RPMI8226 (cell line): ENCODE results near the gene GRK7.

Experiments
- DNase-seq: peaks from one replicate; pipeline ENCODE4 v3.0.0-alpha.2; 2015

Gene GRK7, protein sequence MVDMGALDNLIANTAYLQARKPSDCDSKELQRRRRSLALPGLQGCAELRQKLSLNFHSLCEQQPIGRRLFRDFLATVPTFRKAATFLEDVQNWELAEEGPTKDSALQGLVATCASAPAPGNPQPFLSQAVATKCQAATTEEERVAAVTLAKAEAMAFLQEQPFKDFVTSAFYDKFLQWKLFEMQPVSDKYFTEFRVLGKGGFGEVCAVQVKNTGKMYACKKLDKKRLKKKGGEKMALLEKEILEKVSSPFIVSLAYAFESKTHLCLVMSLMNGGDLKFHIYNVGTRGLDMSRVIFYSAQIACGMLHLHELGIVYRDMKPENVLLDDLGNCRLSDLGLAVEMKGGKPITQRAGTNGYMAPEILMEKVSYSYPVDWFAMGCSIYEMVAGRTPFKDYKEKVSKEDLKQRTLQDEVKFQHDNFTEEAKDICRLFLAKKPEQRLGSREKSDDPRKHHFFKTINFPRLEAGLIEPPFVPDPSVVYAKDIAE (N-terminal part only)

GRCh38 chr3:141763088-141763750 is at the start of gene GRK7:
TSS of gene GRK7 (plus strand) at chr3:141763408. CDS start at chr3:141778285, 14,877 bp downstream.
- no peak for DNase-seq

DNA sequence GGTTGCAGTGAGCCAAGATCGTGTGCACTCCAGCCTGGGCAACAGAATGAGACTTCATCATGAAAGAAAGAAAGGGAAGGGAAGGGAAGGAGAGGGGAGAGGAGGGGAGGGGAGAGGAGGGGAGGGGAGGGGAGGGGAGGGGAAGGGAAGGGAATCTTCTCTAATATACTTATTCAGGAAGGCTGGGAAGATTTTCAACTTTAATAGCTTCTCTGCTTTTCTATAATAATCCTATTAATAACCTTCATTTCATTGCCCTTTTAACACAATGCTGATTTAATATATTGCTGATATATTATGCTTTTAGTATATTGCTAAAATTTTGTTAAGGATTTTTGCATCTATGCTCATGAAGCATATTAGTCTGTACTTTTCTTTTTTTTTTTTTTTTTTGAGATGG is 48.5 kb upstream of the GRK7 start:
- no peak for DNase-seq

DNA sequence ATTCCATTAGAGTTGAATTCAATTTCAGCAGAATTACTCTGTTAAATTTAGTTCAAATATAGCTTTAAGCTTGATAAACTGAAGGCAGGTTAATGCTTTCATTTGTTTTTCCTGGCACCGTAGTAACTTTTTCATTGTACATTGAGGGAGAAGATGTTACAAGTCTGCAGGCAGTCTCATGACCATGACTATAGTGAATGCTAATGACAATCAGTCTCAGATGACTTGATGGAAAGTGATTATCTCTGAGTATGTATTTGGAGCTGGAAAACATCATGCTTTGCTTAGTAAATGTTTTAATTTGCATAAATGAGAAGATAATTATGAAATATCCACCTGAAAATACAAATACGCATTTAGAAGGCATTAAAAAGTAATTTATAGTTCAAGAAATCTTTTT is 41.1 kb upstream of the GRK7 start:
- DNase-seq, result no peak

DNA sequence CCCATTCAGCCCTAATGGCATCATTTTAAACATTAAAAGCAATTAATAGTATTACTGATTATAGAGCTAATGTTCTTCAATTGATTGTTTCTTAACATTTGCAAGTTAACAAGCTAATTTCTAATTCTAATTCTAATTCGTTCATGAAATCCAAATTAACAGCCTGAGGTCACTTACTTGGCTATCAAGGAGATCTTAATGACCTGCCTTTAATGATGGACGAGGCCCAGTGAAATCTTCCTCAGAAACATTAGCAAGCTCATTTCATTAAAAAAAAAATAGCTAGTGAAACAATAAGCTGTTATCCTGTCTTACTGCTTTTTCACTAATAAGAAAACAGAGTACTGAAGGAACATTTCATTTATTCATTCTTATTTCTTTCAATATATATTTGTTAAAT is 40.6 kb upstream of the GRK7 start:
- no peak for DNase-seq

DNA sequence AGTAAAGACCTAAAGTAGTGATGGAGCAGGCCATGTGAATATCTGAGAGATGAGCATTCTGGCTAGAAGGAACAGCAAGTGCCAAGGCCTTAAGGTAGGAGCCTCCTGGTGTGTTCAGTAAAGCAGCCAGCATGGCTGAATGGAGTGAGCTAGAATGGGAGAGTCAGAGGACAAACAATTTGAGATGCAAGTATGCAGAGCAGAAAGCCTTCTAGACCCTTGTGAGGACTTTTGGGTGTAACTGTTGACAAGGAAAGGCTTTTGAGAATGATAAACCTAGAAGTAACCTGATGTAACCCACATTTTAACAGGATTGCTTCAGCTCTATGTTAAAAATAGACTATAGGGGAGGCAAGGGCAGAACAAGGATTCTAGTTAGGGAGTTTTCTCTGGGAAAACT is 40.0 kb upstream of the GRK7 start:
- DNase-seq, result no peak

GRCh38 chr3:141724186-141724585 is 39.0 kb upstream of the GRK7 start:
- no peak for DNase-seq

DNA sequence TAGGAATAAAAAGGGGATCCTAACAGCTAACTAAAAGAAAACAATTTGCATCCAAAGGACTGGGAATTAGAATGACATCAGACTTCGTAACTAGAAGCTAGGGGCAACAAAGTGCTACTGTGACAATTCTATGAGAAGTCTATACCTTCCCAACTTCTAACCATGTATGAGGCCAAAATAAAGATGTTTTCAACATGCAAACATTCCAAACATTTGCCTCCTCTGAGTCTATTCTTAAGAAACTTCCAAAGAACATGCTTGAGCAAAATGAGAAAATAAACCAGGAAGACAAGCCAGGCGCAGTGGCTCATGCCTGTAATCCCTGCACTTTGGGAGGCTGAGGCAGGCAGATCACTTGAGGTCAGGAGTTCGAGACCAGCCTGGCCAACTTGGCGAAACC is 38.2 kb upstream of the GRK7 start:
- DNase-seq, result no peak

DNA sequence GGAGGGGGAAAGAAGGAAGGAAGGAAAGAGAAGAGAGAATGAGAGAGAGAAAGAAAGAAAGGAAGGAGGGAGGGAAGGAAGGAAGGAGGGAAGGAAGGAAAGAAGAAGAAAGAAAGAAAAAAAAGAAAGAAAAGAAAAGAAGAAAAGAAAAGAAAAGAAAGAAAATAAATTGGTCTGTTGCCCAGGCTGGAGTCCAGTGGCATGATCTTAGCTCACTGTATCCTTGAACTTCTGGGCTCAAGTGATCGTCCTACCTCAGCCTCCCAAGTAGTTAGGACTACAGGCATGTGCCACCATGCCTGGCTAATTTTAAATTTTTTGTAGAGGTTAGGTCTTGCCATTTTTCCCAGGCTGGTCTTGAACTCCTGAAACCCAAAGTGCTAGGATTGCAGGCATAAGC is 36.7 kb upstream of the GRK7 start:
- no peak for DNase-seq

GRCh38 chr3:141728355-141728892 is 34.8 kb upstream of the GRK7 start:
- DNase-seq, result no peak

DNA sequence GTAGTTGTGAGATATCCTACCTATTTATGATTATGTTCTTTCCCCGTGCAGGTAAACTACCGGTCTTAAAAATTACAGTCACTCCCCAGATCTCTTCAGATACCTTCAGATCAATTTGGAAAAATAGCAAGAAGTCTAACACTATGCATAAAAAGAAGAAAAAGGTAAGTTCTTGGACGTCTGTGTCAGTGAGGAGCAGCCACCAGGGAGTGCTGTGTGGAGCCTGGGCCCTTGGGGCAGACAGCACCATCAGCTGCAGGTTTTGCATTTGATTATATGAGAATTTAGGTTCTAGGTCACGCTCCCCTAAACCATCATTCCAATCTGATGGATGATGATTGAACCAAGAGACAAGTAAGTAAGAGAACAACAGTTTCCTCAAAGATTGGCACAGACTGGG is 34.0 kb upstream of the GRK7 start:
- no peak for DNase-seq

GRCh38 chr3:141735176-141735575 is 28.0 kb upstream of the GRK7 start:
- no peak for DNase-seq

DNA sequence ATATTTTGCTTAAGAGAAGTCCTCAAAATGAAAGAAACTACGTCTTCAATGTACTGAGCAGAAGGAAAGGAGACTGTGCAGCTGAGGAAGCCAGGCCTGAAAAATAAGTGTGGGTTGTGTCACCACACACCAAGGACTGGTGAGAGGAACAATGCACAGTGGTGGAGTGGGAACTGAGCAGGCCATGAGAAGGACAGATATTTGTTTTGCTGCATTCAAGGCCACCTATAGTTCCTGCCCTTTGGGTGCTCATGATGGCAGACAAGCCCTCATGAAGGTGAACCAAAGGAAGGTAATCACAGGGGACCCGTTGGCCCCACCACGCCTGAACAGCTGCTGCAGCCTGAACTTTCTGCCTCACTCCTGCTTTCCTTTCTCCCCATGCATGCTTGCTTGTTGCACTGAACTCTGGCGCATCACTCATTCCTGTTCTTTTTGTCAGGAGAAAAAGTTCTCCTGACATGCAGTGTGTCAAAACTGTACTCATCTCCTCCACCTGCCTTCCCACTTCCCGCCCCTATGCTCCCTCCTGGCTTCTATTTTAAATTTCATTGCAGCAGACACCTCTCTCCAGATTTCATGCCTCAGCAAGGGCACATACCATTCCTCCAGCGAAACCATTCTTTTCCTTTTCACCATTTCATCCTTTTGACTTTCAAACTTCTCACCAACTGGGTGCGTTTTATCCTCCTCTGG is 27.3 kb upstream of the GRK7 start:
- no peak for DNase-seq

- DNase-seq, result peak; percentile 14
These were observed 26.1 kb upstream of the GRK7 start for GRCh38 chr3:141737093-141737492.

DNA sequence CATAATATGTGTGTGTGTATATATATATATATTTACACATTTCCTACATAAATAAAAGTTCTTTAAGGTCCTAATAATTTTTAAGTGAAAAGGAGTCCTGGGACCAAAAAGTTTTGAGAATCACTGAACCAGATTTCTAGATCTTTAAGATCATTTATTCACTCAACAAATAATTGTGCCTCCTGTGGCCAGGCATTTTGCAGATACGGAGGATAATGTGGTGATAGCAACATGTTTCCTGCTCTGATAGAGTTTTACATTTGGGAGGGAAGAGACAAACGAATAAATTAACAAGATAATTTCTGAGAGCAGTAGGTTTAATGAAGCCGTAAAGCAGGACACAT is 25.6 kb upstream of the GRK7 start:
- no peak for DNase-seq

DNA sequence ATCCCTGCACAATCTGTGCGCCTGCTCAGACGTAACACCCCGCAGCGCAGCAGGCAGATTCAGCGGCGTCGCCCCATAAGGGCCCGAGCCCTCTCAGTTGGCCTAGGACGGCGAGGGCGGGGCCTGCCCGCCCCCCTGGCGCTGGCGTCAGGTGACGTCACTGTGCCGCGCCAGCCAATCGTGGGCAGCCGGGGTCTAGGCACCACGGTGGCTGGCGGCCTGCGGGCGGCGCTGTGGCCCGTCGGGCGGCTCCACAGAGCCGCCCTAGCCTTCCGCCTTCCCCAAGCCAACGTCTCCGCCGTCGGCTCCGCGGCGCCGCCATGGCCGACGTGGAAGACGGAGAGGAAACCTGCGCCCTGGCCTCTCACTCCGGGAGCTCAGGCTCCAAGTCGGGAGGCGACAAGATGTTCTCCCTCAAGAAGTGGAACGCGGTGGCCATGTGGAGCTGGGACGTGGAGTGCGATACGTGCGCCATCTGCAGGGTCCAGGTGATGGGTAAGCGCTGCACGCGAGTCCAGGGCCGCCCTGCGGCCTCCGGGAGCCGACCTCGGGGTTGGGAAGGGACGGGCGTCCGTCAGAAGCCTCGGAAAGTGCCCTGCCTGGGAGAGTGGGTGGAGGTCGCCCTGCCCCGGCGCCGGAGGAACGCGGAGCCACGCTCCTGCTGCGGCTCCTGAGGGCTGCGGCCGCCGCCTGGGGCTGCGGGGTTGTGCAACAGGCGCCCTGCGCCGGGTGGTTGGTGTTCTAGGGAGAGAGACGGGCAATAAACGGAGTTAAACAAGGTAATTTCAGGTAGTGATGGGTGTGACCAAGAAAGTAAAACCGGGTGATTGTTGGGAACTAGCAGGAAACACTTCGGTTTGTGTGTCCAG is 25.0 kb upstream of the GRK7 start, which contains the start of gene RNF7:
Gene RNF7, plus strand, starts transcription at position 277 of the 869 bp plus-strand sequence. Its CDS starts 44 bp downstream, at position 321.
- peak; percentile 98 for DNase-seq

- peak; percentile 29 for DNase-seq
These were observed 24.3 kb upstream of the GRK7 start for GRCh38 chr3:141738891-141739363.

GRCh38 chr3:141739731-141740130 is 23.5 kb upstream of the GRK7 start:
- DNase-seq, result no peak

GRCh38 chr3:141740349-141740748 is 22.9 kb upstream of the GRK7 start:
- no peak for DNase-seq

- DNase-seq, result no peak
These were observed 19.9 kb upstream of the GRK7 start for GRCh38 chr3:141743305-141743704.

DNA sequence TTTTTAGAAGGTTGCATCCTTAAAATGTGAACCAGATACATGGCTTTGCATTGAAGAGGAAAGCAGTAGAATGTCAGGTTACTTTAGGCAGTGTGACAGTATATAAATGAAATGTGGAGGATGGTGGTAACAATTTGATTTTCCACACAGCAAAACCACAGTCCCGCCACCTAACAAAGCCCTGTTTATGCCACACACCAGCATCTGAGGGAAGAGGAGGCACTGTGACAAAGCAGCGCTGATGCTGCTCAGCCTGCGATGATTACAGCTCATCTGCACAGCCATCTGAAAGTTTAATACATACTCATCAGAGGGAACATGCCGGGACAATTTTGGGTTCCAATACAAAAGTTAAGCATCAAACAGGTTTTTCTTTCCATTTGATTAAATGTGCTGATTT is 16.2 kb upstream of the GRK7 start:
- DNase-seq, result no peak

DNA sequence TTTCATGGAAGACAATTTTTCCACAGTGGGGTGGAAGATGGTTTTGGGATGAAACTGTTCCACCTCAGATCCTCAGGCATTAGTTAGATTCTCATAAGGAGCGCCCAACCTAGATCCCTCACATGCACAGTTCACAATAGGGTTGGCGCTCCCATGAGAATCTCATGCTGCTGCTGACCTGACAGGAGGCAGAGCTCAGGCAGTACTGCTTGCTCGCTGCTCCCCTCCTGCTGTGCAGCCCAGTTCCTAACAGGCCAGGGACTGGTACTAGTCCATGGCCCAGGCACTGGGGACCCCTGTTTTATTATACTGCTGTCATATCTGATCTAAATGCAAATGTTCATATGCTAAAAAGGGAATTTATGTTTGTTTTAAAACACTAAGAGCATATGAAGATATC is 9.8 kb upstream of the GRK7 start:
- DNase-seq, result no peak

DNA sequence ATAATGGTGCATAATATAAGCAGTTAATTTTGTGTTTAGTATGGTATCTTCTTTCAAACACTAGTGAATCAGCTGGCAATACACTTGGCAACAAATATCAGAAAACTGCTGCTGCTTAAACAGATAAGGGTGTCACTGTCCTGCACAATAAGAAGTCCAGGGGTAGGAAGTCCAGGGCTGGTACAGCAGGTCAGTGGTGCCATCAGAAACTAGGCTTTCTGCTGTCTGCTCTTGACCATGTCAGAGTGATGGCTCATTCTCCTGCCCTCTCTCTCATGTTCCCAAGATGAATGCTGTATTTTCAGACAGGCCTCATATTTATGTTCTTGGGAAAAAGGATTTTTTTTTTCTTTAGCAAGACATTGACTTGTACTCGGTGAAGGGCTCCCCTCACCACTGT is 9.2 kb upstream of the GRK7 start:
- no peak for DNase-seq
